ENCODE data around the gene RAD51C.

Gene RAD51C

DNA sequence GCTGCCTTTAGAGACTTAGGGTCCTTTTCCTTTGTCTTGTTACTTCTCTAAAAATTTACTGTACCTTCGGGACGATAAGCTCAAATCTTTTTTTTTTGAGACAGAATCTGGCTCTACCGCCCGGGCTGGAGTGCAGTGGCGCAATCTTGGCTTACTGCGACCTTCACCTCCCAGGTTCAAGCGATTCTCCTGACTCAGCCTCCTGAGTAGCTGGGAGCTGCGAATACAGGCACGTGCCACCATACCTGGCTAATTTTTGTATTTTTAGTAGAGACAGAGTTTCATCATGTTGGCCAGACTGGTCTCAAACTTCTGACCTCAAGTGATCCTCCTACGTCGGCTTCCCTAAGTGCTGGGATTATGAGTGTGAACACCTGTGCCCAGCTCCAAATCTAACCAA lies 7.4 kb downstream of the RAD51C start:
- TF ChIP-seq, protein P1, sequence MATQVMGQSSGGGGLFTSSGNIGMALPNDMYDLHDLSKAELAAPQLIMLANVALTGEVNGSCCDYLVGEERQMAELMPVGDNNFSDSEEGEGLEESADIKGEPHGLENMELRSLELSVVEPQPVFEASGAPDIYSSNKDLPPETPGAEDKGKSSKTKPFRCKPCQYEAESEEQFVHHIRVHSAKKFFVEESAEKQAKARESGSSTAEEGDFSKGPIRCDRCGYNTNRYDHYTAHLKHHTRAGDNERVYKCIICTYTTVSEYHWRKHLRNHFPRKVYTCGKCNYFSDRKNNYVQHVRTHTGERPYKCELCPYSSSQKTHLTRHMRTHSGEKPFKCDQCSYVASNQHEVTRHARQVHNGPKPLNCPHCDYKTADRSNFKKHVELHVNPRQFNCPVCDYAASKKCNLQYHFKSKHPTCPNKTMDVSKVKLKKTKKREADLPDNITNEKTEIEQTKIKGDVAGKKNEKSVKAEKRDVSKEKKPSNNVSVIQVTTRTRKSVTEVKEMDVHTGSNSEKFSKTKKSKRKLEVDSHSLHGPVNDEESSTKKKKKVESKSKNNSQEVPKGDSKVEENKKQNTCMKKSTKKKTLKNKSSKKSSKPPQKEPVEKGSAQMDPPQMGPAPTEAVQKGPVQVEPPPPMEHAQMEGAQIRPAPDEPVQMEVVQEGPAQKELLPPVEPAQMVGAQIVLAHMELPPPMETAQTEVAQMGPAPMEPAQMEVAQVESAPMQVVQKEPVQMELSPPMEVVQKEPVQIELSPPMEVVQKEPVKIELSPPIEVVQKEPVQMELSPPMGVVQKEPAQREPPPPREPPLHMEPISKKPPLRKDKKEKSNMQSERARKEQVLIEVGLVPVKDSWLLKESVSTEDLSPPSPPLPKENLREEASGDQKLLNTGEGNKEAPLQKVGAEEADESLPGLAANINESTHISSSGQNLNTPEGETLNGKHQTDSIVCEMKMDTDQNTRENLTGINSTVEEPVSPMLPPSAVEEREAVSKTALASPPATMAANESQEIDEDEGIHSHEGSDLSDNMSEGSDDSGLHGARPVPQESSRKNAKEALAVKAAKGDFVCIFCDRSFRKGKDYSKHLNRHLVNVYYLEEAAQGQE (IDR thresholded peaks at IDR 0.05; ENCODE audit: insufficient read depth in 1 of 2, low read depth in 2 of 2, low read length in 2 of 2): no peak
- no peak for TF ChIP-seq FOXP2 (optimal IDR thresholded peaks at IDR 0.05; ENCODE audit: borderline replicate concordance, extremely low read depth, extremely low read length, insufficient read depth)
- TF ChIP-seq POLR2AphosphoS5 (IDR thresholded peaks at IDR 0.05; ENCODE audit: low read depth, low read length): no peak
- TF ChIP-seq TAF1 (IDR thresholded peaks at IDR 0.05; ENCODE audit: borderline replicate concordance, insufficient read depth, low read length): no peak
- TF ChIP-seq SIN3A (IDR thresholded peaks at IDR 0.05; ENCODE audit: borderline replicate concordance, insufficient read depth, low read length): no peak

DNA sequence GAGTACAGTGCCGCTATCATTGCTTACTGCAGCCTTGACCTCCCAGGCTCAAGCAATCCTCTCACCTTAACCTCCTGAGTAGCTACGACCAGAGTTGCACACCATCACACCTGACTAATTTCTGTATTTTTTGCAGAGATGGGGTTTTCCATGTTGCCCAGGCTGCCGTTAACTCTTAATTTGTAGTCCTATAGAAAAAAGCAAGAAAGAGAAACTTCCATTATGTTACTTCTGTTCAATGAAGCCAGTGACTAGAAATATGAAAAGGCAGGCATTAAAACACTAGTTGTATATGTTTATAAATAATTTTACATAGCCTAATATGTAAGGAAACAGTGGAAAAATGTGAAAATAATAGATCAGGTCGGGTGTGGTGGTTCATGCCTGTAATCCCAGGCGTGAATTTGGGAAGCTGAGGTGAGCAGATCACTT lies 9.7 kb downstream of the RAD51C start:
- TF ChIP-seq SIN3A (IDR thresholded peaks at IDR 0.05; ENCODE audit: borderline replicate concordance, insufficient read depth, low read length) (no peak), FOXP2 (optimal IDR thresholded peaks at IDR 0.05; ENCODE audit: borderline replicate concordance, extremely low read depth, extremely low read length, insufficient read depth) (no peak), POLR2AphosphoS5 (IDR thresholded peaks at IDR 0.05; ENCODE audit: low read depth, low read length) (no peak), TAF1 (IDR thresholded peaks at IDR 0.05; ENCODE audit: borderline replicate concordance, insufficient read depth, low read length) (no peak)
- TF ChIP-seq, protein P1 (IDR thresholded peaks at IDR 0.05; ENCODE audit: insufficient read depth in 1 of 2, low read depth in 2 of 2, low read length in 2 of 2): no peak

DNA sequence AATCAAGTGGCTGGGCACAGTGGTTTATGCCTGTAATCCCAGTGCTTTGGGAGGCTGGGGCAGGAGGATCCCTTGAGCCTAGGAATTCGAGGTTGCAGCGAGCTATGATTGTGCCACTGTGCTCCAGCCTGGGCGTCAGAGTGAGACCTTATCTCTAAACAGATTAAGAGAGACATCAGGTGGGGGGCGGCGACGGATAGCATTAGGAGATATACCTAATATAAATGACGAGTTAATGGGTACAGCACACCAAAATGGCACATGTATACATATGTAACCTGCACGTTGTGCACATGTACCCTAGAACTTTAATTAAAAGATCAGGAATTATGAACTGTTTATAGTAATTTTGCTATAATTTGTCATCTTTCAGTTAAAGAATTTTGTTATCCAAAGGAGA lies 10.3 kb downstream of the RAD51C start:
- TF ChIP-seq POLR2AphosphoS5 (IDR thresholded peaks at IDR 0.05; ENCODE audit: low read depth, low read length) (no peak), SIN3A (IDR thresholded peaks at IDR 0.05; ENCODE audit: borderline replicate concordance, insufficient read depth, low read length) (no peak), TAF1 (IDR thresholded peaks at IDR 0.05; ENCODE audit: borderline replicate concordance, insufficient read depth, low read length) (no peak), FOXP2 (optimal IDR thresholded peaks at IDR 0.05; ENCODE audit: borderline replicate concordance, extremely low read depth, extremely low read length, insufficient read depth) (no peak)
- TF ChIP-seq, protein P1 (IDR thresholded peaks at IDR 0.05; ENCODE audit: insufficient read depth in 1 of 2, low read depth in 2 of 2, low read length in 2 of 2): no peak

DNA sequence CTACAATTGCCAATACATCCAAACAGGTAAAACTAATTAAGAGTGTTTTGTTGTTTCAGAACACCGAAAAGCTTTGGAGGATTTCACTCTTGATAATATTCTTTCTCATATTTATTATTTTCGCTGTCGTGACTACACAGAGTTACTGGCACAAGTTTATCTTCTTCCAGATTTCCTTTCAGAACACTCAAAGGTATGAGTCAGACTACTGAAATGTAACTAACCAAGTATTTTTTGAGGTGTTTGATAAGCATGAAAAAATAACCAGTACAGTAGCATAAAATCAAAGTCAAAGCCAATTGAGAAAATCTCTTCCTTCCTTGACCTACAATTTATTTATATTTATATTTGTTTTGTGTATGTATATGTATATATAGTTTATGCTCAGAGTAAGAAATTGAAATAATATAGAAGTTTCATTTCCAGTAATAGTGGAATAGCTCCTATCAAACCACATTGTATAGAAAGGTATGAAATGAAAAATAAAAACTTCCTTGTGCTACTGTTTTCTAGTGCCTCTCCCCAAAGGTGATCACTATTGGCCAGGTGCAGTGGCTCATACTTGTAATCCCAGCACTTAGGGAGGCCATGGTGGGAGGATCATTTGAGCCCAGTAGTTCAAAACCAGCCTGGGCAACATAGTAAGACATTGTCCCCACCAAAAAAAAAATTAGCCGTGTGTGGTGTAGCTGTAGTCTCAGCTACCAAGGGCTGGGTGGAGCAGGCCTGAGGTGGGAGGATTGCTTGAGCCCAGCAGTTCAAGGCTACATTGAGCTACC lies 10.9 kb downstream of the RAD51C start:
- TF ChIP-seq TAF1 (IDR thresholded peaks at IDR 0.05; ENCODE audit: borderline replicate concordance, insufficient read depth, low read length) (no peak), POLR2AphosphoS5 (IDR thresholded peaks at IDR 0.05; ENCODE audit: low read depth, low read length) (no peak), FOXP2 (optimal IDR thresholded peaks at IDR 0.05; ENCODE audit: borderline replicate concordance, extremely low read depth, extremely low read length, insufficient read depth) (no peak), SIN3A (IDR thresholded peaks at IDR 0.05; ENCODE audit: borderline replicate concordance, insufficient read depth, low read length) (no peak)
- TF ChIP-seq, protein P1 (IDR thresholded peaks at IDR 0.05; ENCODE audit: insufficient read depth in 1 of 2, low read depth in 2 of 2, low read length in 2 of 2): no peak
